CD4-positive, alpha-beta T cell (primary cell): ENCODE measurements around the gene ACTN4. TPM values are rescaled to one million over a fixed set of nuclear protein-coding genes. Genes with fewer than 3 reads are reported as not detected.

ENCODE experiments used
- ATAC-seq: fragments of 200-7000 bp; cut with Tn5 transposase; one replicate; pipeline ENCODE4 v1.10.0; 2022; ENCODE audit warnings: mild to moderate bottlenecking; ENCODE audit not compliant: poor library complexity
- CTCF ChIA-PET: fragments of 350-600 bp; sonication (Branson Sonifier 250); formaldehyde crosslinking; loops from one replicate; lab custom pipeline; 2021; ENCODE audit warnings: antibody characterized with exemption, inconsistent platforms; lab: Charles Lee
- POLR2A ChIA-PET: fragments of 350-600 bp; sonication (Branson Sonifier 250); formaldehyde crosslinking; loops from one replicate; lab custom pipeline; 2021; ENCODE audit warnings: antibody characterized with exemption, inconsistent platforms; lab: Charles Lee
- DNase-seq, 14 experiments: peaks; one replicate each; pipeline ENCODE4 v3.0.0-alpha.2; 2013 to 2020; ENCODE audit warnings: mixed read lengths in 2 of 14
- H3K27ac ChIP-seq, 2 donors: one replicate each; pipeline versions ENCODE4 v1.5.1 to v1.7.0; 2013; ENCODE audit warnings: low read length in 2 of 2, low read depth in 1 of 2, mild to moderate bottlenecking in 1 of 2
- H3K27me3 ChIP-seq, 2 experiments: 1 replicate in 1 of 2; 2 replicates in 1 of 2; pipeline versions ENCODE4 v1.6.1 to v1.7.0; 2013; ENCODE audit warnings: low read length in 2 of 2, control low read depth in 1 of 2, mild to moderate bottlenecking in 1 of 2, moderate library complexity in 1 of 2; ENCODE audit not compliant: insufficient read depth in 2 of 2, control insufficient read depth in 1 of 2
- H3K36me3 ChIP-seq: one replicate; pipeline ENCODE4 v1.6.1; 2013; ENCODE audit warnings: low read length, control low read depth; ENCODE audit not compliant: insufficient read depth
- H3K4me1 ChIP-seq: one replicate; pipeline ENCODE4 v1.6.1; 2013; ENCODE audit warnings: low read length, control low read depth; ENCODE audit not compliant: insufficient read depth
- H3K4me3 ChIP-seq: one replicate; pipeline ENCODE4 v1.5.1; 2013; ENCODE audit warnings: mild to moderate bottlenecking, low read length, moderate library complexity
- H3K9me3 ChIP-seq, 2 experiments: 1 replicate in 1 of 2; 2 replicates in 1 of 2; pipeline versions ENCODE4 v1.6.1 to v1.7.0; 2013; ENCODE audit warnings: low read length in 2 of 2, mild to moderate bottlenecking in 2 of 2, control low read depth in 1 of 2, moderate library complexity in 1 of 2; ENCODE audit not compliant: control insufficient read depth in 1 of 2, insufficient read depth in 1 of 2
- H3K27ac Mint-ChIP-seq: one replicate; pipeline ENCODE4 v1.8.0; 2020; ENCODE audit warnings: mixed read lengths
- H3K27me3 Mint-ChIP-seq: one replicate; pipeline ENCODE4 v1.8.0; 2021; ENCODE audit warnings: mixed read lengths
- H3K36me3 Mint-ChIP-seq: one replicate; pipeline ENCODE4 v1.8.0; 2021; ENCODE audit warnings: low read depth, mixed read lengths
- H3K4me1 Mint-ChIP-seq: one replicate; pipeline ENCODE4 v1.8.0; 2021; ENCODE audit warnings: low read depth, mixed read lengths
- H3K4me3 Mint-ChIP-seq: one replicate; pipeline ENCODE4 v1.8.0; 2020; ENCODE audit warnings: mild to moderate bottlenecking, mixed read lengths
- H3K9me3 Mint-ChIP-seq: one replicate; pipeline ENCODE4 v1.8.0; 2020; ENCODE audit warnings: mixed read lengths
- intact Hi-C, 2 experiments: fragments of 100-400 bp; cut with DNase I in 1 of 2; cut with micrococcal nuclease in 1 of 2; formaldehyde crosslinking; loops; one replicate each; pipeline versions ENCODE4 v1.15.1 to v1.9.0; 2023 to 2025; cut with DNase I, micrococcal nuclease
- total RNA-seq, 174 experiments: library from RNA in 2 of 174; stranded (reverse) in 2 of 174; gene quantifications; one replicate each; pipeline ENCODE4 v1.2.3 and lab custom pipeline; 2021 to 2026
- TF ChIP-seq, protein P1 (sequence below): fragments of 200-600 bp; IDR thresholded peaks from one replicate; pipeline ENCODE4 v1.8.0; 2022; ENCODE audit warnings: antibody characterized with exemption, mild to moderate bottlenecking

Gene ACTN4
- total RNA-seq, 2 experiments from 2014 or later: 70.3 to 84.0 TPM

- H3K4me1 Mint-ChIP-seq: peaks cover 62% of the 10 kb centered on the region
- ChIA-PET CTCF (interaction anchor here (2.1 kb wide), 1 partner anchor 214 kb away, joined by 5 read pairs; the partner anchor contains the start of gene FAM98C), POLR2A (interaction anchor here (0.8 kb wide), 1 partner anchor 52 kb away, joined by 5 read pairs; no protein-coding TSS in a partner anchor)
- peaks cover 66% of the 10 kb centered on the region for H3K4me1 ChIP-seq
- no peaks in the 10 kb centered on the region for H3K27me3 Mint-ChIP-seq
- H3K9me3 Mint-ChIP-seq: no peaks in the 10 kb centered on the region
- H3K4me3 Mint-ChIP-seq: peak overlapping the region; percentile 97
- DNase-seq: no peak
- peak overlapping the region; percentile 94 for H3K27ac Mint-ChIP-seq
- H3K4me3 ChIP-seq: peak overlapping the region; percentile 97
- TF ChIP-seq, protein P1, sequence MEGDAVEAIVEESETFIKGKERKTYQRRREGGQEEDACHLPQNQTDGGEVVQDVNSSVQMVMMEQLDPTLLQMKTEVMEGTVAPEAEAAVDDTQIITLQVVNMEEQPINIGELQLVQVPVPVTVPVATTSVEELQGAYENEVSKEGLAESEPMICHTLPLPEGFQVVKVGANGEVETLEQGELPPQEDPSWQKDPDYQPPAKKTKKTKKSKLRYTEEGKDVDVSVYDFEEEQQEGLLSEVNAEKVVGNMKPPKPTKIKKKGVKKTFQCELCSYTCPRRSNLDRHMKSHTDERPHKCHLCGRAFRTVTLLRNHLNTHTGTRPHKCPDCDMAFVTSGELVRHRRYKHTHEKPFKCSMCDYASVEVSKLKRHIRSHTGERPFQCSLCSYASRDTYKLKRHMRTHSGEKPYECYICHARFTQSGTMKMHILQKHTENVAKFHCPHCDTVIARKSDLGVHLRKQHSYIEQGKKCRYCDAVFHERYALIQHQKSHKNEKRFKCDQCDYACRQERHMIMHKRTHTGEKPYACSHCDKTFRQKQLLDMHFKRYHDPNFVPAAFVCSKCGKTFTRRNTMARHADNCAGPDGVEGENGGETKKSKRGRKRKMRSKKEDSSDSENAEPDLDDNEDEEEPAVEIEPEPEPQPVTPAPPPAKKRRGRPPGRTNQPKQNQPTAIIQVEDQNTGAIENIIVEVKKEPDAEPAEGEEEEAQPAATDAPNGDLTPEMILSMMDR: no peak
- H3K36me3 ChIP-seq: peaks cover 48% of the 10 kb centered on the region
- H3K36me3 Mint-ChIP-seq: peaks cover 76% of the 10 kb centered on the region
- peak overlapping the region; percentile 15 to 45 for H3K27ac ChIP-seq
- H3K9me3 ChIP-seq: no peaks in the 10 kb centered on the region
- intact Hi-C loops: loop anchor here (5.0 to 10.0 kb wide), 6 partner anchors 69 to 711 kb away; partner anchors contain the start of genes FAM98C (in 2 of the 2), MRPS12 (in 1 of the 2), SARS2 (in 1 of the 2) and SIPA1L3 (in 1 of the 2)
- no peaks in the 10 kb centered on the region for H3K27me3 ChIP-seq
- ATAC-seq: no peak
Measured at GRCh38 chr19:38616265-38616664, 31.2 kb upstream of the ACTN4 start.

- Mint-ChIP-seq H3K9me3 (no peaks in the 10 kb centered on the region), H3K4me1 (peaks cover 65% of the 10 kb centered on the region), H3K27me3 (no peaks in the 10 kb centered on the region), H3K4me3 (peak overlapping the region; percentile 97), H3K27ac (peak overlapping the region; percentile 94), H3K36me3 (peaks cover 83% of the 10 kb centered on the region)
- ChIA-PET POLR2A (interaction anchor here (1.1 to 2.7 kb wide), 6 partner anchors 11 to 214 kb away, joined by 3 to 36 read pairs (median 8); partner anchors contain the start of genes ACTN4 and FAM98C), CTCF (interaction anchor here (0.6 to 3.4 kb wide), 4 partner anchors 17 to 215 kb away, joined by 3 to 22 read pairs (median 8); partner anchors contain the start of gene FAM98C)
- DNase-seq (peak in 6 of 14 experiments; percentile 3 to 46 (median 30)), ATAC-seq (no peak)
- intact Hi-C loops: loop anchor here (5.0 to 10.0 kb wide), 6 partner anchors 70 to 713 kb away; partner anchors contain the start of genes FAM98C (in 2 of the 2), MRPS12 (in 1 of the 2), SARS2 (in 1 of the 2) and SIPA1L3 (in 1 of the 2)
- H3K4me3 ChIP-seq: peak overlapping the region; percentile 97
- no peaks in the 10 kb centered on the region for H3K9me3 ChIP-seq
- no peaks in the 10 kb centered on the region for H3K27me3 ChIP-seq
- H3K36me3 ChIP-seq: peaks cover 49% of the 10 kb centered on the region
- H3K27ac ChIP-seq: peak overlapping the region; percentile 45 to 65
- TF ChIP-seq, protein P1: no peak
- peaks cover 66% of the 10 kb centered on the region for H3K4me1 ChIP-seq
Measured at GRCh38 chr19:38617283-38617763, 30.1 kb upstream of the ACTN4 start.

GRCh38 chr19:38617764-38618589 lies 29.5 kb upstream of the ACTN4 start, which contains the start of gene MAP4K1:
MAP4K1 (minus strand) TSS chr19:38617953; CDS start chr19:38617895, 58 bp downstream.
- Histone ChIP-seq H3K4me1 (peaks cover 66% of the 10 kb centered on the region), H3K36me3 (peaks cover 47% of the 10 kb centered on the region), H3K27me3 (no peaks in the 10 kb centered on the region), H3K9me3 (no peaks in the 10 kb centered on the region), H3K27ac (peak within 1 kb of the TSS; percentile 65 to 94), H3K4me3 (peak within 1 kb of the TSS; percentile 97)
- TF ChIP-seq, protein P1: no peak
- CTCF ChIA-PET: interaction anchor here (0.6 to 3.4 kb wide), 5 partner anchors 16 to 312 kb away, joined by 3 to 22 read pairs (median 8); partner anchors contain the start of genes FAM98C, MRPS12 and SARS2
- Mint-ChIP-seq H3K36me3 (peaks cover 83% of the 10 kb centered on the region), H3K4me3 (peak within 1 kb of the TSS; percentile 97), H3K4me1 (peaks cover 65% of the 10 kb centered on the region), H3K9me3 (no peaks in the 10 kb centered on the region), H3K27ac (peak within 1 kb of the TSS; percentile 94), H3K27me3 (no peaks in the 10 kb centered on the region)
- POLR2A ChIA-PET: interaction anchor here (0.6 to 2.7 kb wide), 29 partner anchors 12 to 863 kb away, joined by 3 to 36 read pairs (median 4); partner anchors contain the start of genes ACTN4, FAM98C, GGN and HNRNPL
- DNase-seq (peak; percentile 47 to 85 (median 69)), ATAC-seq (peak; percentile 71)
- intact Hi-C loops: loop anchor here (5.0 to 10.0 kb wide), 6 partner anchors 71 to 713 kb away; partner anchors contain the start of genes FAM98C (in 2 of the 2), MRPS12 (in 1 of the 2), SARS2 (in 1 of the 2) and SIPA1L3 (in 1 of the 2)
